ENCODE measurements around the gene MPPED2.

DNA sequence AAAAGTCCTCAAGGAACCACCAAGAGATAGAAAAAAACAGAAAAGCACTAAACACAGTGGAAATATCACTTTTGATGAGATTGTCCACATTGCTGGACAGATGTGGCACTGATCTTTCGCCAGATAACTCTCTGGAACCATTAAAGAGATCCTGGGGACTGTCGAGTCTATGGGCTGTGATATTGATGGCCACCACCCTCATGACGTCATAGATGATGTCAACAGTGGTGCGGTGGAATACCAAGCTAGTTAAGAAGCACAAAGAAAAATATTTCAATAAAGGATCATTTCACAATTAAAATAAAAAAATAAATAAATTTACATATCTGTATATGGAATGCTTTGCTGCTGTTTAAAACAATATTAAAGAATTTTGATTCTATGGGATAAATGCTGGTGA is 217.8 kb downstream of the MPPED2 start:
- no peak for TF ChIP-seq POLR2A (IDR thresholded peaks at IDR 0.05)
- TF ChIP-seq, protein P1, sequence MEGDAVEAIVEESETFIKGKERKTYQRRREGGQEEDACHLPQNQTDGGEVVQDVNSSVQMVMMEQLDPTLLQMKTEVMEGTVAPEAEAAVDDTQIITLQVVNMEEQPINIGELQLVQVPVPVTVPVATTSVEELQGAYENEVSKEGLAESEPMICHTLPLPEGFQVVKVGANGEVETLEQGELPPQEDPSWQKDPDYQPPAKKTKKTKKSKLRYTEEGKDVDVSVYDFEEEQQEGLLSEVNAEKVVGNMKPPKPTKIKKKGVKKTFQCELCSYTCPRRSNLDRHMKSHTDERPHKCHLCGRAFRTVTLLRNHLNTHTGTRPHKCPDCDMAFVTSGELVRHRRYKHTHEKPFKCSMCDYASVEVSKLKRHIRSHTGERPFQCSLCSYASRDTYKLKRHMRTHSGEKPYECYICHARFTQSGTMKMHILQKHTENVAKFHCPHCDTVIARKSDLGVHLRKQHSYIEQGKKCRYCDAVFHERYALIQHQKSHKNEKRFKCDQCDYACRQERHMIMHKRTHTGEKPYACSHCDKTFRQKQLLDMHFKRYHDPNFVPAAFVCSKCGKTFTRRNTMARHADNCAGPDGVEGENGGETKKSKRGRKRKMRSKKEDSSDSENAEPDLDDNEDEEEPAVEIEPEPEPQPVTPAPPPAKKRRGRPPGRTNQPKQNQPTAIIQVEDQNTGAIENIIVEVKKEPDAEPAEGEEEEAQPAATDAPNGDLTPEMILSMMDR (IDR thresholded peaks at IDR 0.05) = no peak
